ENCODE data around the gene RNF126. TPM values are rescaled to one million over a fixed set of nuclear protein-coding genes. Genes with fewer than 3 reads are reported as not detected.
A peak's percentile ranks its signal among the peaks of the same experiment; 100 is the strongest.

The RNF126 gene
- total RNA-seq, 1 experiment from 2014 or later = 73.6 TPM

- DNase-seq (ENCODE audit: low read depth) = no peak
Measured at GRCh38 chr19:647566-648284, 15.3 kb downstream of the RNF126 start.

GRCh38 chr19:646779-647565 lies 16.0 kb downstream of the RNF126 start:
- DNase-seq (ENCODE audit: low read depth) = no peak

- no peak for DNase-seq (ENCODE audit: low read depth)
Measured at GRCh38 chr19:645912-646778, 16.9 kb downstream of the RNF126 start.

DNA sequence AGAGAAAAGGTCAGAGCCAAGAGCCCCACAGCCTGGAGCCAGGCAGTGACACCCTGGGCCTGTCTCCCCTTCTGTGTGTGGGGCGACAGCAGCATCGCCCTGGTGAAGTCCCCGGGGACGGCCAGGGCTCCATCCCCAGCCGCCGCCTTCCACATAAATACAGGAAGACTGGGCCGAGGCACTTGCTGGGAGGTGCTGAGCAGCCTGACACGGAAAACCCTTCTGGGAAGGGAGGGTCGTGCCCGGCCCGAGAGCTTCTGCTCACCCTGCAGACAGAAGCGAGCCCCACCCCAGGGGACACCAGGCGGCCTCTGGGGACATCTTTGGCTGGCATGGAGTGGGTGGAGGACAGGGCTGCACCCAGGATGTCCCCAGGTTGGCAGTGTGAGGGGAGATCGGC lies 18.2 kb downstream of the RNF126 start:
- DNase-seq (ENCODE audit: low read depth) = no peak

DNA sequence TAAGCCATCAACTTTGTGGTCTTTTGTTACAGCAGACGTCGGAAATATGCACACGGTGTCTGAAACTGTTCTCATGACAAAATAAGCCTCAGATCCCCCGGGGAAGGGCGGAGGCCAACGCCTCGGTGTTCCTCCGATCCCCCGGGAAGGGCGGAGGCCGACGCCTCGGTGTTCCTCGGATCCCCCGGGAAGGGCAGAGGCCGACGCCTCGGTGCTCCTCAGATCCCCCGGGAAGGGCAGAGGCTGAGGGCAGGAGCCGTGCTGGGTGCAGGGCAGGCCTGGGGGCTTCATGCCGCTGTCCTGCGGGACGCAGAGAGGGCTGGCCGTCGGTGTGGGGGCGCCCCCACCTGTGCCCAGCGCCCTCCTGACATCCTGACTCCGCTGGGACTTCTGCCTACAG lies 18.7 kb downstream of the RNF126 start:
- no peak for DNase-seq (ENCODE audit: low read depth)

GRCh38 chr19:643736-644135 lies 19.3 kb downstream of the RNF126 start:
- no peak for DNase-seq (ENCODE audit: low read depth)

DNA sequence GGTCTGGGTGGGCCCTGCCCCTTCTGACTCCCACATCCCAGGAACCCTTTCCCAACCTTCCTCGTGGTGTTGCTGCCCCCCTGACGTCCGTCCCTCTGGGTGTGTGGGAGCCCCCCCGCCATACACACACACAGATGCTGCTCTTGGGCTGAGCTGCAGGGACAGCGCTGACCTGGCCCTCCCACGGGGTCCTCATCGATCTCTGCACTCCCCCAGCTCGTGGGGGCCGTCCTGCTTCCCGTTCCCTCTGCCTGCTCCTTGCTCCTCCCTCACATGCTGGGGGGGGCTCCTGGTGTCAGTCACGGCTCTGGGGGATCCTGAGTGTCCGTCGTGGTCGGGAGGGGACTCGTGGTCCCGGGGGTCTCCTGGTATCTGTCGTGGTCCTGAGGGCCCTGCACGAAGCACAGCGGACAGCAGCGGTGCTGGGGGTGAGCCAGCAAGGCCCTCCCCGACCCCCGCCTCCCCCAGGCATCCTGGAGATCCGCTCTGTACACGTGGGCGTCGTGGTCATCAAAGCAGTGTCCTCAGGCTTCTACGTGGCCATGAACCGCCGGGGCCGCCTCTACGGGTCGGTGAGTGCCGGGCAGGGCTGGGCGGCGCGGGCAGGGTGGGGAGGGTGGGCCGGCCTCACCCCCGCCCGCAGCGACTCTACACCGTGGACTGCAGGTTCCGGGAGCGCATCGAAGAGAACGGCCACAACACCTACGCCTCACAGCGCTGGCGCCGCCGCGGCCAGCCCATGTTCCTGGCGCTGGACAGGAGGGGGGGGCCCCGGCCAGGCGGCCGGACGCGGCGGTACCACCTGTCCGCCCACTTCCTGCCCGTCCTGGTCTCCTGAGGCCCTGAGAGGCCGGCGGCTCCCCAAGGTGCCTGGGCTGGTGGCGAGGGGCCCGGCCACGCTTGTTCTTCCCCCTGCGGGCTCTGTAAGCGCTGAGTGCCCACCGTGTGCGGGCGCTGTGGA lies 20.0 kb downstream of the RNF126 start:
- no peak for DNase-seq (ENCODE audit: low read depth)

DNA sequence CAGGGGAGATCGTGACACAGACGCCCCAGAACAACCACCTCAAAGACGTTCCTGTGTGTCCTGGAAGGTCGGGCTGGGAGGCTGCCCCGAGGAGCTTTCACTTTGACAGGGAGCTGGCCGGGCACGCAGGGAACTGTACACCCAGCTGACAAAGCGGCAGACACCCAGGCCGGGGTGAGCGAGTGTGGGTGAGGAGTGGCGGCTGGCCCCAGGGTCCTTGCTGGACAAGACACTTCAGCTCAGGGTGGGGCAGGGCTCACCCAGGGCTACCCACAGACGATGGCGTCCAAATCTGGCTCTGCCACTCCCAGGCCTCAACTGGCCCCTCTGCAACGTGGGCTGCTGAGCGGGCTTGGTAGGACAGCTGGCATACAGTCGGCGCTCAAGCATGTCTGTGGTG lies 21.3 kb downstream of the RNF126 start:
- no peak for DNase-seq (ENCODE audit: low read depth)

DNA sequence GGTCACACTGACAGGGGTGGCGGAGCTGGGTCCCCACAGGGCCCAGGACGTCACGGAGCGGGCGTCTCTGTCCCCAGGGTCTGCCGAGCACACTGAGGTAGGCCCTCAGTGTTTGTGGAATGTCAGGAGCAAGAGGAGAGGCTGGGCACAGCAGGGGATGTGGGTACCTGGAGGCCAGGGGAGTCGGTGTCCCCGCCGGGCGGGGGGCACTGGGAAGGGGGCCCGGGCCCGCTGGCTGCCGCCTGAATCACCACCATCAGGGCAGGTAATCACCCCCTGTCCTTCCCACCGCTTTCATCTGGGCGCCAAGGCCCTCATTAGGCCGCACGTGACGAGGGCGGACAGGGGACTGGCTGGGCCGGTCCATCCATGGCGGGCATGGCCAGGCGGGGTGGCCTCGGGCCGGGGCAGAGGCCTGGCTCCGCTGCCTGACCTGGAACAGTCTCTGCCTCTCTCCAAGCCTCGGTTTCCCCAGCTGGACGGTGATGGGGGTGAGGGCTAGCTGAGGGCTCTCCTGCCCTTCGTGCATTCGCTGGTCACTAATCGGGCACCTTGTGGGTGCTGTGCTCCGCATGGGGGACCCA lies 22.3 kb downstream of the RNF126 start:
- DNase-seq (ENCODE audit: low read depth) = no peak

GRCh38 chr19:640161-640558 lies 22.9 kb downstream of the RNF126 start:
- DNase-seq (ENCODE audit: low read depth) = no peak

- peak; percentile 71 for DNase-seq (ENCODE audit: low read depth)
Measured at GRCh38 chr19:639253-640160, 23.5 kb downstream of the RNF126 start, which contains the start of gene FGF22. TSS of gene FGF22 (plus strand) at chr19:639879. CDS start at chr19:639926, 47 bp downstream.

- DNase-seq (ENCODE audit: low read depth) = no peak
Measured at GRCh38 chr19:638906-639252, 24.1 kb downstream of the RNF126 start.

- no peak for DNase-seq (ENCODE audit: low read depth)
Measured at GRCh38 chr19:634975-635652, 27.9 kb downstream of the RNF126 start.

- no peak for DNase-seq (ENCODE audit: low read depth)
Measured at GRCh38 chr19:633786-634639, 29.0 kb downstream of the RNF126 start.

GRCh38 chr19:633068-633785 lies 29.8 kb downstream of the RNF126 start, which contains the start of gene POLRMT:
TSS of gene POLRMT (minus strand) at chr19:633537. CDS start at chr19:633512, 25 bp downstream.
- DNase-seq (ENCODE audit: low read depth) = peak; percentile 97

DNA sequence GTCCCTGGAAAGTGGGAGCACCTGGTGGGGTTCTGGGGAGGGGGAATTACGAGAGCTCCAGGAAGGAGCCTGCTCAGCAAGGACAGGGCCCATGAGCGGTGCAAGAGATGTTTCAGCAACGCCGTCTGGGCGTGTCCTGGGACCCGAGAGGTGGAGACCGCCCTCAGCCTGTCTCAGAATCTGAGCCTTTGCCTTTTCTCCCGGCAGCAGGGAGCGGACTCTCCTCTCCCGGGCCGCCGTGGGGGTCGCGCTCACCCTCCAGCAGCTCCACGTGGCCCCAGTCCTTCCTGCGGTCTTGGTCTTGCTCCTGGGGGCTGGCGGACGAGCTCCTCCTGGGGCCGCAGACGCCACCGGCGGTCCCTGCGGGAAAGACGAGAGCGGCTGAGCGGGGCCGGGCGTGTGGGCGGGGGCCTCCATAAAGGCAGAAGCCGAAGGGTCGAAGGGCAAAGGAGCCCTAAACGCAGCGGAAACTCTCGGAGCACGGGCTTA lies 30.4 kb downstream of the RNF126 start:
- peak; percentile 32 for DNase-seq (ENCODE audit: low read depth)
